Mesenchymal stem cell (in vitro differentiated cells and primary cell): Measurements from ENCODE around the gene ERBB4.

Experiments used
- DNase-seq: peaks from one replicate; pipeline ENCODE4 v3.0.0-alpha.2; 2013
- H2AFZ ChIP-seq: one replicate; pipeline ENCODE4 v1.6.1; 2013; ENCODE audit warnings: low read depth, mild to moderate bottlenecking, control low read depth, inconsistent platforms, low read length, moderate library complexity
- H2AK5ac ChIP-seq: 2 replicates; pipeline ENCODE4 v1.6.1; 2013; ENCODE audit warnings: low read length, moderate library complexity, mild to moderate bottlenecking, inconsistent platforms; ENCODE audit not compliant: severe bottlenecking
- H2BK120ac ChIP-seq: one replicate; pipeline ENCODE4 v1.6.1; 2013; ENCODE audit warnings: low read depth, mild to moderate bottlenecking, inconsistent platforms, low read length, moderate library complexity
- H2BK12ac ChIP-seq, 2 experiments: one replicate each; pipeline ENCODE4 v1.6.1; 2013; ENCODE audit warnings: inconsistent platforms in 2 of 2, low read length in 2 of 2, mild to moderate bottlenecking in 2 of 2, moderate library complexity in 2 of 2, control low read depth in 1 of 2
- H2BK15ac ChIP-seq: one replicate; pipeline ENCODE4 v1.6.1; 2013; ENCODE audit warnings: mild to moderate bottlenecking, low read depth, inconsistent platforms; ENCODE audit not compliant: poor library complexity, severe bottlenecking
- H2BK5ac ChIP-seq: 2 replicates; pipeline ENCODE4 v1.6.1; 2013; ENCODE audit warnings: low read depth, mild to moderate bottlenecking, low read length, control low read depth, inconsistent platforms; ENCODE audit not compliant: poor library complexity, severe bottlenecking
- H3K14ac ChIP-seq, 2 experiments: one replicate each; pipeline ENCODE4 v1.6.1; 2013; ENCODE audit warnings: inconsistent platforms in 2 of 2, low read length in 2 of 2, control low read depth in 1 of 2, mild to moderate bottlenecking in 1 of 2, moderate library complexity in 1 of 2
- H3K18ac ChIP-seq, 2 experiments: one replicate each; pipeline ENCODE4 v1.6.1; 2013; ENCODE audit warnings: inconsistent platforms in 2 of 2, low read length in 2 of 2, control low read depth in 1 of 2, low read depth in 1 of 2, mild to moderate bottlenecking in 1 of 2
- H3K23ac ChIP-seq, 2 experiments: one replicate each; pipeline ENCODE4 v1.6.1; 2013; ENCODE audit warnings: inconsistent platforms in 2 of 2, low read length in 2 of 2, mild to moderate bottlenecking in 2 of 2, moderate library complexity in 2 of 2, control low read depth in 1 of 2
- H3K27ac ChIP-seq: 2 replicates; pipeline ENCODE4 v1.5.1; 2013; ENCODE audit warnings: mild to moderate bottlenecking, moderate library complexity, low read length, control low read depth, inconsistent platforms; ENCODE audit not compliant: poor library complexity, severe bottlenecking
- H3K27me3 ChIP-seq, 2 experiments: 2 replicates each; pipeline versions ENCODE4 v1.6.1 to v1.7.0; 2013; ENCODE audit warnings: low read length in 2 of 2, mild to moderate bottlenecking in 2 of 2, moderate library complexity in 2 of 2, control low read depth in 1 of 2, inconsistent platforms in 1 of 2; ENCODE audit not compliant: control insufficient read depth in 1 of 2, insufficient read depth in 1 of 2
- H3K36me3 ChIP-seq, 2 experiments: 2 replicates each; pipeline versions ENCODE4 v1.6.1 to v1.7.0; 2013; ENCODE audit warnings: low read length in 2 of 2, control low read depth in 1 of 2, inconsistent platforms in 1 of 2, low read depth in 1 of 2, mild to moderate bottlenecking in 1 of 2; ENCODE audit not compliant: insufficient read depth in 2 of 2, control insufficient read depth in 1 of 2
- H3K4ac ChIP-seq, 2 experiments: one replicate each; pipeline ENCODE4 v1.6.1; 2013; ENCODE audit warnings: inconsistent platforms in 2 of 2, low read length in 2 of 2, mild to moderate bottlenecking in 2 of 2, moderate library complexity in 2 of 2, control low read depth in 1 of 2, low read depth in 1 of 2
- H3K4me1 ChIP-seq: 2 replicates; pipeline ENCODE4 v1.6.1; 2013; ENCODE audit warnings: low read depth, low read length, control low read depth; ENCODE audit not compliant: control insufficient read depth, insufficient read depth
- H3K4me2 ChIP-seq: 2 replicates; pipeline ENCODE4 v1.6.1; 2013; ENCODE audit warnings: low read length, mild to moderate bottlenecking, inconsistent platforms; ENCODE audit not compliant: poor library complexity, severe bottlenecking
- H3K4me3 ChIP-seq, 2 experiments: 2 replicates each; pipeline versions ENCODE4 v1.5.1 to v1.7.0; 2013; ENCODE audit warnings: low read length in 2 of 2, mild to moderate bottlenecking in 2 of 2, control low read depth in 1 of 2, low read depth in 1 of 2; ENCODE audit not compliant: insufficient read depth in 1 of 2
- H3K79me1 ChIP-seq: replicated peaks from 2 replicates; pipeline ENCODE4 v1.6.1; 2013; ENCODE audit warnings: mild to moderate bottlenecking, control low read depth, low read length, inconsistent platforms; ENCODE audit not compliant: poor library complexity, severe bottlenecking
- H3K9ac ChIP-seq: 2 replicates; pipeline ENCODE4 v1.7.0; 2013; ENCODE audit warnings: mild to moderate bottlenecking, low read length, moderate library complexity
- H3K9me3 ChIP-seq: 2 replicates; pipeline ENCODE4 v1.7.0; 2013; ENCODE audit warnings: mild to moderate bottlenecking, low read length; ENCODE audit not compliant: control insufficient read depth
- H4K8ac ChIP-seq: one replicate; pipeline ENCODE4 v1.6.1; 2013; ENCODE audit warnings: inconsistent platforms, mild to moderate bottlenecking, low read length, moderate library complexity
- H4K91ac ChIP-seq: one replicate; pipeline ENCODE4 v1.6.1; 2013; ENCODE audit warnings: mild to moderate bottlenecking, low read length, inconsistent platforms
- WGBS: methylation state at CpG from one replicate; pipeline ENCODE4 v1.1.7; 2013; ENCODE audit warnings: mixed read lengths; 5-methylcytosine and 5-hydroxymethylcytosine counted together

The ERBB4 gene

GRCh38 chr2:211673133-211673905, 865.3 kb downstream of the ERBB4 start:
- Histone ChIP-seq H2AFZ (no peak overlapping the region), H4K91ac (no peak overlapping the region), H2BK120ac (no peak overlapping the region), H3K9me3 (no peaks in the 10 kb centered on the region), H2BK5ac (no peak overlapping the region), H3K23ac (no peak overlapping the region), H3K4me3 (no peak overlapping the region), H3K14ac (no peak overlapping the region), H3K27ac (no peak overlapping the region), H4K8ac (no peak overlapping the region), H3K4ac (no peak overlapping the region), H3K4me1 (no peaks in the 10 kb centered on the region), H3K4me2 (no peak overlapping the region), H3K27me3 (no peaks in the 10 kb centered on the region), H3K36me3 (no peaks in the 10 kb centered on the region), H2BK15ac (no peak overlapping the region), H3K18ac (no peak overlapping the region), H2BK12ac (no peak overlapping the region), H3K79me1 (no peaks in the 10 kb centered on the region), H3K9ac (no peak overlapping the region), H2AK5ac (no peak overlapping the region)
- no peak for DNase-seq
- WGBS, result 88% methylated on average over 2 of the region's 3 CpGs

- Histone ChIP-seq H3K27ac (no peak overlapping the region), H2AFZ (no peak overlapping the region), H2BK15ac (no peak overlapping the region), H2AK5ac (no peak overlapping the region), H3K4me1 (no peaks in the 10 kb centered on the region), H3K14ac (no peak overlapping the region), H3K23ac (no peak overlapping the region), H3K36me3 (no peaks in the 10 kb centered on the region), H3K18ac (no peak overlapping the region), H3K27me3 (no peaks in the 10 kb centered on the region), H3K4me2 (no peak overlapping the region), H2BK12ac (no peak overlapping the region), H2BK120ac (no peak overlapping the region), H3K79me1 (no peaks in the 10 kb centered on the region), H4K91ac (no peak overlapping the region), H3K4me3 (no peak overlapping the region), H2BK5ac (no peak overlapping the region), H4K8ac (no peak overlapping the region), H3K9ac (no peak overlapping the region), H3K4ac (no peak overlapping the region), H3K9me3 (no peaks in the 10 kb centered on the region)
- DNase-seq, result no peak
- WGBS, result no CpG with 5 or more reads among the region's 1 CpG
These were observed 866.6 kb downstream of the ERBB4 start for GRCh38 chr2:211671977-211672376.

- Histone ChIP-seq H2BK12ac (no peak overlapping the region), H3K4ac (no peak overlapping the region), H3K27ac (no peak overlapping the region), H3K4me2 (no peak overlapping the region), H2AK5ac (no peak overlapping the region), H4K8ac (no peak overlapping the region), H2BK5ac (no peak overlapping the region), H3K4me3 (no peak overlapping the region), H3K27me3 (no peaks in the 10 kb centered on the region), H3K9me3 (no peaks in the 10 kb centered on the region), H3K4me1 (no peaks in the 10 kb centered on the region), H3K9ac (no peak overlapping the region), H3K23ac (no peak overlapping the region), H3K36me3 (no peaks in the 10 kb centered on the region), H3K18ac (no peak overlapping the region), H4K91ac (no peak overlapping the region), H3K14ac (no peak overlapping the region), H2AFZ (no peak overlapping the region), H2BK120ac (no peak overlapping the region), H3K79me1 (no peaks in the 10 kb centered on the region), H2BK15ac (no peak overlapping the region)
- DNase-seq, result no peak
- WGBS, result 81% methylated on average over 2 of the region's 2 CpGs
These were observed 873.3 kb downstream of the ERBB4 start for GRCh38 chr2:211665299-211665698.

- no peak overlapping the region for H3K27ac ChIP-seq
- no peak for DNase-seq
These were observed 874.3 kb downstream of the ERBB4 start for GRCh38 chr2:211664321-211664720.

More at GRCh38 chr2:211664321-211664720, 874.3 kb downstream of the ERBB4 start:
- H3K23ac ChIP-seq, result no peak overlapping the region
- H2AFZ ChIP-seq, result no peak overlapping the region
- no peak overlapping the region for H2AK5ac ChIP-seq
- no peaks in the 10 kb centered on the region for H3K4me1 ChIP-seq
- H2BK12ac ChIP-seq, result no peak overlapping the region
- no peak overlapping the region for H3K14ac ChIP-seq
- H3K4ac ChIP-seq, result no peak overlapping the region
- no peaks in the 10 kb centered on the region for H3K27me3 ChIP-seq
- H3K79me1 ChIP-seq, result no peaks in the 10 kb centered on the region
- H4K8ac ChIP-seq, result no peak overlapping the region
- no peaks in the 10 kb centered on the region for H3K9me3 ChIP-seq
- no peak overlapping the region for H3K18ac ChIP-seq
- no peak overlapping the region for H2BK15ac ChIP-seq
- H3K4me2 ChIP-seq, result no peak overlapping the region
- 83% methylated on average over 1 of the region's 2 CpGs for WGBS
- H3K4me3 ChIP-seq, result no peak overlapping the region
- H2BK5ac ChIP-seq, result no peak overlapping the region
- no peak overlapping the region for H2BK120ac ChIP-seq
- H3K9ac ChIP-seq, result no peak overlapping the region
- H3K36me3 ChIP-seq, result no peaks in the 10 kb centered on the region
- no peak overlapping the region for H4K91ac ChIP-seq
